WTC11 (cell line): ENCODE measurements around the gene KRTAP1-5. TPM values are rescaled to one million over a fixed set of nuclear protein-coding genes. Genes with fewer than 3 reads are reported as not detected.
"Not testable (repeated sequence)": the region's sequence is repeated elsewhere in the genome, so short reads cannot be mapped to it uniquely, and the experiment has no call there.

ENCODE experiments used
- ATAC-seq: fragments of 200-7000 bp; cut with Tn5 transposase; 2 replicates; pipeline ENCODE4 v1.10.0; 2021; ENCODE audit warnings: mild to moderate bottlenecking, moderate library complexity
- CTCF ChIA-PET: fragments of 300-600 bp; sonication (Branson Sonifier 250); formaldehyde crosslinking; loops from one replicate; lab custom pipeline; 2021; ENCODE audit warnings: antibody characterized with exemption; lab: Charles Lee
- POLR2A ChIA-PET: fragments of 350-600 bp; sonication (Branson Sonifier 250); formaldehyde crosslinking; loops from one replicate; lab custom pipeline; 2021; ENCODE audit warnings: antibody characterized with exemption; lab: Charles Lee
- DNase-seq: peaks from one replicate; pipeline ENCODE4 v3.0.0; 2021; ENCODE audit warnings: low spot score
- H3K27ac Mint-ChIP-seq: 2 replicates; pipeline ENCODE4 v1.8.0; 2021; ENCODE audit warnings: mixed read lengths
- H3K27me3 Mint-ChIP-seq: 2 replicates; pipeline ENCODE4 v1.8.0; 2021; ENCODE audit warnings: low read depth, mild to moderate bottlenecking, moderate library complexity, mixed read lengths
- H3K36me3 Mint-ChIP-seq: 2 replicates; pipeline ENCODE4 v1.8.0; 2021; ENCODE audit warnings: mixed read lengths
- H3K4me1 Mint-ChIP-seq: 2 replicates; pipeline ENCODE4 v1.8.0; 2022; ENCODE audit warnings: mixed read lengths
- H3K4me3 Mint-ChIP-seq: 2 replicates; pipeline ENCODE4 v1.8.0; 2021; ENCODE audit warnings: mild to moderate bottlenecking, moderate library complexity, mixed read lengths
- H3K9me3 Mint-ChIP-seq: 2 replicates; pipeline ENCODE4 v1.8.0; 2021; ENCODE audit warnings: mixed read lengths
- ATF3 ChIP-seq: sonication (generic); formaldehyde crosslinking; conservative IDR thresholded peaks from 2 replicates; pipeline ENCODE4 v1.8.1; 2022; ENCODE audit warnings: mild to moderate bottlenecking, missing genetic modification reagents
- CBFB ChIP-seq: sonication (generic); formaldehyde crosslinking; IDR thresholded peaks from 2 replicates; pipeline ENCODE4 v1.8.1; 2022; ENCODE audit warnings: mild to moderate bottlenecking, low read depth, missing genetic modification reagents
- EMX1 ChIP-seq: fragments of 250-450 bp; sonication (Bioruptor Pico); IDR thresholded peaks from 2 replicates; pipeline ENCODE4 v1.8.0; 2021; ENCODE audit warnings: mild to moderate bottlenecking
- ESRRA ChIP-seq: sonication (generic); formaldehyde crosslinking; IDR thresholded peaks from 2 replicates; pipeline ENCODE4 v1.8.1; 2022; ENCODE audit warnings: mild to moderate bottlenecking, missing genetic modification reagents, borderline replicate concordance
- FOXP4 ChIP-seq: sonication (generic); formaldehyde crosslinking; IDR thresholded peaks from 2 replicates; pipeline ENCODE4 v1.8.0; 2022; ENCODE audit warnings: mild to moderate bottlenecking, missing genetic modification reagents
- HMGA2 ChIP-seq: fragments of 250-450 bp; sonication (Bioruptor Pico); IDR thresholded peaks from 2 replicates; pipeline ENCODE4 v1.4.0; 2021; ENCODE audit warnings: mild to moderate bottlenecking, moderate library complexity
- MXD4 ChIP-seq: fragments of 250-450 bp; sonication (Bioruptor Pico); IDR thresholded peaks from 2 replicates; pipeline ENCODE4 v1.8.0; 2021; ENCODE audit warnings: mild to moderate bottlenecking, moderate library complexity, borderline replicate concordance
- NR2C2 ChIP-seq: sonication (generic); formaldehyde crosslinking; IDR thresholded peaks from 2 replicates; pipeline ENCODE4 v1.8.0; 2022; ENCODE audit warnings: mild to moderate bottlenecking, missing genetic modification reagents
- TEAD4 ChIP-seq: sonication (generic); formaldehyde crosslinking; IDR thresholded peaks from 2 replicates; pipeline ENCODE4 v1.8.0; 2022; ENCODE audit warnings: mild to moderate bottlenecking, missing genetic modification reagents
- USF2 ChIP-seq: sonication (generic); formaldehyde crosslinking; IDR thresholded peaks from 2 replicates; pipeline ENCODE4 v1.8.1; 2023; ENCODE audit warnings: mild to moderate bottlenecking, missing genetic modification reagents, moderate library complexity
- ZBTB21 ChIP-seq: sonication (generic); formaldehyde crosslinking; IDR thresholded peaks from 2 replicates; pipeline ENCODE4 v1.8.1; 2023; ENCODE audit warnings: mild to moderate bottlenecking, missing genetic modification reagents, borderline replicate concordance
- ZBTB43 ChIP-seq: sonication (generic); formaldehyde crosslinking; IDR thresholded peaks from 2 replicates; pipeline ENCODE4 v1.8.1; 2023; ENCODE audit warnings: mild to moderate bottlenecking, missing genetic modification reagents
- ZNF425 ChIP-seq: fragments of 250-450 bp; sonication (Bioruptor Pico); conservative IDR thresholded peaks from 2 replicates; pipeline ENCODE4 v1.9.0; 2021; ENCODE audit warnings: mild to moderate bottlenecking
- total RNA-seq: library from RNA; stranded (reverse); gene quantifications from 3 replicates; pipeline ENCODE4 v1.2.3, GENCODE V29; 2021
- TF ChIP-seq, protein P1 (sequence below): sonication (generic); formaldehyde crosslinking; IDR thresholded peaks from 2 replicates; pipeline ENCODE4 v1.8.1; 2022; ENCODE audit warnings: mild to moderate bottlenecking, moderate library complexity, missing genetic modification reagents
- TF ChIP-seq, protein P2 (sequence below): sonication (generic); formaldehyde crosslinking; IDR thresholded peaks from 2 replicates; pipeline ENCODE4 v1.8.1; 2023; ENCODE audit warnings: mild to moderate bottlenecking, missing genetic modification reagents

The KRTAP1-5 gene
- total RNA-seq, 1 experiment from 2014 or later: not detected

DNA sequence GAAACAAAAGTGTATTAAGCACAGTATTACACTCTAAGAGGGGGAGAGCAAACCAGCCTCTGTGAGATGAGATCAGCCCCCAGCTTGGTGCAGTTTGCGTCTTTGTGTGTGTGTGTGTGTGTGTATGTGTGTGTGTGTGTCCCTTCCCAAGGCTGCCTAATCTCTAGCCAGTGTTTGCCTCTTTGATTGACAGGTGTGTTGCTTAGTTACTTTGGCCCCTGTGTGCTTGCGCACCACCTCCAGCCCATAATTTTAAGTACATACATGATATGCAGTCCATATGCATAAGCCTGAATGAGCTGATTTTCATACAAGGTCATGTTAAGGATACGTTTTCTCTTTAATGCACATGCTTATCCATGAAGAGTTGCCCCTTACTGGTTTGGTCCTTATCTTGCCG is 25.2 kb downstream of the KRTAP1-5 start:
- POLR2A ChIA-PET: no interaction called here
- ATAC-seq (no peak), DNase-seq (no peak)
- H3K9me3 Mint-ChIP-seq: 0 out of 2 replicates have a peak, but pooled peaks cover 7% of the 10 kb centered on the region
- H3K36me3 Mint-ChIP-seq: no peaks in the 10 kb centered on the region
- no peak for TF ChIP-seq EMX1 (CRISPR knock-in tag)
- no peak for TF ChIP-seq ESRRA (CRISPR knock-in tag)
- TF ChIP-seq FOXP4 (CRISPR knock-in tag): no peak
- TF ChIP-seq ZBTB21 (CRISPR knock-in tag): no peak
- TF ChIP-seq USF2 (CRISPR knock-in tag): no peak
- TF ChIP-seq MXD4: no peak
- TF ChIP-seq, protein P1, sequence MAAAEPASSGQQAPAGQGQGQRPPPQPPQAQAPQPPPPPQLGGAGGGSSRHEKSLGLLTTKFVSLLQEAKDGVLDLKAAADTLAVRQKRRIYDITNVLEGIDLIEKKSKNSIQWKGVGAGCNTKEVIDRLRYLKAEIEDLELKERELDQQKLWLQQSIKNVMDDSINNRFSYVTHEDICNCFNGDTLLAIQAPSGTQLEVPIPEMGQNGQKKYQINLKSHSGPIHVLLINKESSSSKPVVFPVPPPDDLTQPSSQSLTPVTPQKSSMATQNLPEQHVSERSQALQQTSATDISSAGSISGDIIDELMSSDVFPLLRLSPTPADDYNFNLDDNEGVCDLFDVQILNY (CRISPR knock-in tag): no peak
- no peak for TF ChIP-seq ZNF425 (CRISPR knock-in tag)
- H3K27me3 Mint-ChIP-seq: no peaks in the 10 kb centered on the region
- H3K27ac Mint-ChIP-seq: no peak overlapping the region
- H3K4me1 Mint-ChIP-seq: no peaks in the 10 kb centered on the region
- CTCF ChIA-PET: no interaction called here
- H3K4me3 Mint-ChIP-seq: no peak overlapping the region

DNA sequence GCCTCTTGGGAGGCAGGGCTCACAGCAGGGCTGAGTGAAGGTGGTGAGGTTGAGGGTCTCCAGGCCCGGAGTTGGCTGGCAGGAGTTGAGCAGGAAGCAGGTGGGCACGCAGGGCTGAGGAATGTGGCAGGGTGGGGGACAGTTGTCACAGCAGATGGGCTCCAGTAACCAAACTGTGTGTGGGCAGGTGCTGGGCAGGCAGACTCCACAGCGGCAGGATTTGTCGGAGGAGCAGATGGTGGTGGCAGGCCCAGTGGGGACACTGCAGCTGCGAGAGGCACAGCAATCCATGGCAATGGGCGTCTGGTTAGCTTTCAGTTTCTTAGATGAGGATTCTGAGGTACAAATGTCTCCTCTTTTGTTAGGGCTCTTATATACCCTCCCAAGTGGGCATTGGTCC is 27.4 kb downstream of the KRTAP1-5 start, which contains the start of gene KRTAP3-2:
TSS of gene KRTAP3-2 (minus strand) at position 344 of the 400 bp plus-strand sequence. CDS start at position 291, 53 bp downstream.
- POLR2A ChIA-PET, H3K27ac Mint-ChIP-seq, ATAC-seq, DNase-seq, H3K36me3 Mint-ChIP-seq, CTCF ChIA-PET, H3K9me3 Mint-ChIP-seq, H3K4me1 Mint-ChIP-seq, H3K27me3 Mint-ChIP-seq, H3K4me3 Mint-ChIP-seq: not testable (repeated sequence)

- TF ChIP-seq HMGA2 (CRISPR knock-in tag) (no peak), CBFB (no peak), TEAD4 (CRISPR knock-in tag) (no peak), NR2C2 (no peak), ATF3 (CRISPR knock-in tag) (no peak), ZBTB43 (CRISPR knock-in tag) (no peak)
- TF ChIP-seq, protein P2, sequence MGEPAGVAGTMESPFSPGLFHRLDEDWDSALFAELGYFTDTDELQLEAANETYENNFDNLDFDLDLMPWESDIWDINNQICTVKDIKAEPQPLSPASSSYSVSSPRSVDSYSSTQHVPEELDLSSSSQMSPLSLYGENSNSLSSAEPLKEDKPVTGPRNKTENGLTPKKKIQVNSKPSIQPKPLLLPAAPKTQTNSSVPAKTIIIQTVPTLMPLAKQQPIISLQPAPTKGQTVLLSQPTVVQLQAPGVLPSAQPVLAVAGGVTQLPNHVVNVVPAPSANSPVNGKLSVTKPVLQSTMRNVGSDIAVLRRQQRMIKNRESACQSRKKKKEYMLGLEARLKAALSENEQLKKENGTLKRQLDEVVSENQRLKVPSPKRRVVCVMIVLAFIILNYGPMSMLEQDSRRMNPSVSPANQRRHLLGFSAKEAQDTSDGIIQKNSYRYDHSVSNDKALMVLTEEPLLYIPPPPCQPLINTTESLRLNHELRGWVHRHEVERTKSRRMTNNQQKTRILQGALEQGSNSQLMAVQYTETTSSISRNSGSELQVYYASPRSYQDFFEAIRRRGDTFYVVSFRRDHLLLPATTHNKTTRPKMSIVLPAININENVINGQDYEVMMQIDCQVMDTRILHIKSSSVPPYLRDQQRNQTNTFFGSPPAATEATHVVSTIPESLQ (CRISPR knock-in tag): no peak
- DNase-seq: no peak
- ATAC-seq: no peak
- Mint-ChIP-seq H3K27me3 (no peaks in the 10 kb centered on the region), H3K9me3 (no peaks in the 10 kb centered on the region), H3K27ac (no peak overlapping the region), H3K4me3 (no peak overlapping the region), H3K36me3 (no peaks in the 10 kb centered on the region), H3K4me1 (peaks cover 7% of the 10 kb centered on the region; the same call in 1 of the 2 replicates)
- CTCF ChIA-PET: no interaction called here
- POLR2A ChIA-PET: no interaction called here
These were observed 29.6 kb downstream of the KRTAP1-5 start for GRCh38 chr17:40997361-40997760.
